Measurements from ENCODE around the gene LHX5. TPM values are rescaled to one million over a fixed set of nuclear protein-coding genes. Genes with fewer than 3 reads are reported as not detected.
A peak's percentile ranks its signal among the peaks of the same experiment; 100 is the strongest.

LHX5 gene
- total RNA-seq, 2 experiments from 2014 or later: not detected

- intact Hi-C loops (cut with DNase I, micrococcal nuclease): loop anchor here in 1 of 2 experiments (1.0 kb wide), 4 partner anchors 65 to 375 kb away; partner anchors contain the start of genes DDX54, PLBD2, RITA1 and SLC8B1
- H3K27ac Mint-ChIP-seq: no peak overlapping the region
These were observed 48.6 kb downstream of the LHX5 start for GRCh38 chr12:113422886-113423669.

GRCh38 chr12:113422030-113422885 lies 49.4 kb downstream of the LHX5 start, which contains the start of gene SDSL:
Gene SDSL, plus strand, starts transcription at chr12:113422380. Its CDS starts 5,603 bp downstream, at chr12:113427983.
- CTCF ChIA-PET: interaction anchor here (0.7 kb wide), 1 partner anchor 39 kb away, joined by 3 read pairs; no protein-coding TSS in a partner anchor
- Mint-ChIP-seq H3K4me3 (peak within 1 kb of the TSS; percentile 83), H3K27ac (peak within 1 kb of the TSS; percentile 96), H3K9me3 (ENCODE audit: low read depth) (no peaks in the 10 kb centered on the region), H3K4me1 (peaks cover 11% of the 10 kb centered on the region), H3K27me3 (no peaks in the 10 kb centered on the region), H3K36me3 (ENCODE audit: low read depth) (no peaks in the 10 kb centered on the region)
- DNase-seq (peak; percentile 82), ATAC-seq (peak; percentile 99)
- POLR2A ChIA-PET: interaction anchor here (0.6 kb wide), 1 partner anchor 64 kb away, joined by 3 read pairs; the partner anchor contains the start of gene PLBD2
- intact Hi-C loops (cut with DNase I, micrococcal nuclease): loop anchor here in 1 of 2 experiments (1.0 kb wide), 4 partner anchors 64 to 374 kb away; partner anchors contain the start of genes DDX54, PLBD2, RITA1 and SLC8B1

More at GRCh38 chr12:113422886-113423669, 48.6 kb downstream of the LHX5 start:
- DNase-seq (no peak), ATAC-seq (no peak)
- Mint-ChIP-seq H3K4me1 (peaks cover 11% of the 10 kb centered on the region), H3K36me3 (ENCODE audit: low read depth) (no peaks in the 10 kb centered on the region), H3K9me3 (ENCODE audit: low read depth) (no peaks in the 10 kb centered on the region), H3K4me3 (peak overlapping the region; percentile 83), H3K27me3 (no peaks in the 10 kb centered on the region)
- ChIA-PET POLR2A (interaction anchor here (0.6 kb wide), 1 partner anchor 64 kb away, joined by 3 read pairs; the partner anchor contains the start of gene PLBD2), CTCF (no interaction called here)

GRCh38 chr12:113420996-113421595 lies 50.6 kb downstream of the LHX5 start:
- POLR2A ChIA-PET: no interaction called here
- no peak overlapping the region for H3K4me3 Mint-ChIP-seq
- DNase-seq: no peak
- intact Hi-C loops (cut with DNase I, micrococcal nuclease): no loop called here
- H3K4me1 Mint-ChIP-seq: peaks cover 11% of the 10 kb centered on the region
- ATAC-seq: no peak
- no peaks in the 10 kb centered on the region for H3K27me3 Mint-ChIP-seq
- no peak overlapping the region for H3K27ac Mint-ChIP-seq
- H3K9me3 Mint-ChIP-seq (ENCODE audit: low read depth): no peaks in the 10 kb centered on the region
- CTCF ChIA-PET: no interaction called here
- no peaks in the 10 kb centered on the region for H3K36me3 Mint-ChIP-seq (ENCODE audit: low read depth)

- CTCF ChIA-PET: no interaction called here
- peaks cover 11% of the 10 kb centered on the region for H3K4me1 Mint-ChIP-seq
- H3K4me3 Mint-ChIP-seq: no peak overlapping the region
- intact Hi-C loops (cut with DNase I, micrococcal nuclease): no loop called here
- H3K9me3 Mint-ChIP-seq (ENCODE audit: low read depth): no peaks in the 10 kb centered on the region
- DNase-seq (no peak), ATAC-seq (no peak)
- POLR2A ChIA-PET: no interaction called here
- no peak overlapping the region for H3K27ac Mint-ChIP-seq
- H3K27me3 Mint-ChIP-seq: peaks cover 3% of the 10 kb centered on the region
- H3K36me3 Mint-ChIP-seq (ENCODE audit: low read depth): no peaks in the 10 kb centered on the region
These were observed 53.3 kb downstream of the LHX5 start for GRCh38 chr12:113418213-113418879.

- ATAC-seq: no peak
- intact Hi-C loops (cut with DNase I, micrococcal nuclease): no loop called here
- DNase-seq: no peak
- no peaks in the 10 kb centered on the region for H3K36me3 Mint-ChIP-seq (ENCODE audit: low read depth)
- H3K4me3 Mint-ChIP-seq: no peak overlapping the region
- H3K4me1 Mint-ChIP-seq: no peaks in the 10 kb centered on the region
- CTCF ChIA-PET: no interaction called here
- no peaks in the 10 kb centered on the region for H3K9me3 Mint-ChIP-seq (ENCODE audit: low read depth)
- H3K27ac Mint-ChIP-seq: no peak overlapping the region
- H3K27me3 Mint-ChIP-seq: peaks cover 3% of the 10 kb centered on the region
- POLR2A ChIA-PET: no interaction called here
These were observed 55.4 kb downstream of the LHX5 start for GRCh38 chr12:113416091-113416754.

GRCh38 chr12:113414519-113415038 lies 57.1 kb downstream of the LHX5 start:
- ChIA-PET POLR2A (no interaction called here), CTCF (interaction anchor here (1.2 kb wide), 1 partner anchor 11 kb away, joined by 5 read pairs; no protein-coding TSS in a partner anchor)
- Mint-ChIP-seq H3K27me3 (peaks cover 5% of the 10 kb centered on the region), H3K4me1 (no peaks in the 10 kb centered on the region), H3K27ac (no peak overlapping the region), H3K9me3 (ENCODE audit: low read depth) (no peaks in the 10 kb centered on the region), H3K36me3 (ENCODE audit: low read depth) (no peaks in the 10 kb centered on the region), H3K4me3 (no peak overlapping the region)
- ATAC-seq: no peak
- no peak for DNase-seq
- intact Hi-C loops (cut with DNase I, micrococcal nuclease): no loop called here

- H3K4me1 Mint-ChIP-seq: no peaks in the 10 kb centered on the region
- intact Hi-C loops (cut with DNase I, micrococcal nuclease): no loop called here
- POLR2A ChIA-PET: interaction anchor here (0.7 kb wide), 1 partner anchor 43 kb away, joined by 3 read pairs; no protein-coding TSS in a partner anchor
- H3K9me3 Mint-ChIP-seq (ENCODE audit: low read depth): no peaks in the 10 kb centered on the region
- H3K27ac Mint-ChIP-seq: no peak overlapping the region
- CTCF ChIA-PET: interaction anchor here (1.0 to 1.2 kb wide), 2 partner anchors 12 to 28 kb away, joined by 4 to 5 read pairs; no protein-coding TSS in a partner anchor
- ATAC-seq: no peak
- H3K36me3 Mint-ChIP-seq (ENCODE audit: low read depth): no peaks in the 10 kb centered on the region
- H3K27me3 Mint-ChIP-seq: peaks cover 7% of the 10 kb centered on the region
- H3K4me3 Mint-ChIP-seq: no peak overlapping the region
- DNase-seq: no peak
These were observed 58.2 kb downstream of the LHX5 start for GRCh38 chr12:113413488-113413939.

Other genes starting within 250 kb of the LHX5 start
- gene SLC8B1, start 136.8 kb downstream of the LHX5 start, total RNA-seq: 10 to 100 TPM; 17.9 to 19.4 TPM
- gene PLBD2, start 113.3 kb downstream of the LHX5 start, total RNA-seq: 10 to 100 TPM; 13.7 to 17.3 TPM
- gene SDS, start 68.0 kb downstream of the LHX5 start, total RNA-seq: not detected
- 1 to 10 TPM; 1.5 to 3.9 TPM for gene SDSL, start 49.5 kb downstream of the LHX5 start, total RNA-seq